ENCODE results near the gene SYT17. TPM values are rescaled to one million over a fixed set of nuclear protein-coding genes. Genes with fewer than 3 reads are reported as not detected.

SYT17 gene
- total RNA-seq, 1 donor from 2014 or later = 25.4 TPM

DNA sequence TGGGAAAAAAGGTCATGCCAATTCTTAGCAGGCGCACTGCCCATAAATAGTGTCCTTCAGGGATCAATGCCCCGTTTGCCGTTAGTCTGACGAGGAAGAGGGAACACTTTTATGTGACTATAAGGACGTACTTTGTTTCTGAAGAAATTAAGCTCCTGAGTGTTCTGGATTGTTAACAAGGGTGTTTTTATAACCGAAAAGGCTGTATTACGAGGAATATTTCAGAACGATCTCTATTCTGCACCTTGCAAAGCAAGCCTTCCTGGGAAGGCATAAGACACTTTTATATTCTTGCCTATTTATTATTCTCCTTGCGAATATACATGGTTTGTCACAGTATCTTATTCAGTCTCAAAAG, 24.5 kb upstream of the SYT17 start:
- Mint-ChIP-seq H3K27me3 (peaks cover 17% of the 10 kb centered on the region), H3K9me3 (peaks cover 4% of the 10 kb centered on the region), H3K4me1 (no peaks in the 10 kb centered on the region), H3K4me3 (no peak overlapping the region), H3K36me3 (ENCODE audit: low read depth) (no peaks in the 10 kb centered on the region), H3K27ac (no peak overlapping the region)
- ATAC-seq (ENCODE audit: low read depth) = no peak
- ChIA-PET CTCF (no interaction called here), POLR2A (no interaction called here)
- intact Hi-C loops (cut with micrococcal nuclease) = no loop called here
- TF ChIP-seq, protein P1, sequence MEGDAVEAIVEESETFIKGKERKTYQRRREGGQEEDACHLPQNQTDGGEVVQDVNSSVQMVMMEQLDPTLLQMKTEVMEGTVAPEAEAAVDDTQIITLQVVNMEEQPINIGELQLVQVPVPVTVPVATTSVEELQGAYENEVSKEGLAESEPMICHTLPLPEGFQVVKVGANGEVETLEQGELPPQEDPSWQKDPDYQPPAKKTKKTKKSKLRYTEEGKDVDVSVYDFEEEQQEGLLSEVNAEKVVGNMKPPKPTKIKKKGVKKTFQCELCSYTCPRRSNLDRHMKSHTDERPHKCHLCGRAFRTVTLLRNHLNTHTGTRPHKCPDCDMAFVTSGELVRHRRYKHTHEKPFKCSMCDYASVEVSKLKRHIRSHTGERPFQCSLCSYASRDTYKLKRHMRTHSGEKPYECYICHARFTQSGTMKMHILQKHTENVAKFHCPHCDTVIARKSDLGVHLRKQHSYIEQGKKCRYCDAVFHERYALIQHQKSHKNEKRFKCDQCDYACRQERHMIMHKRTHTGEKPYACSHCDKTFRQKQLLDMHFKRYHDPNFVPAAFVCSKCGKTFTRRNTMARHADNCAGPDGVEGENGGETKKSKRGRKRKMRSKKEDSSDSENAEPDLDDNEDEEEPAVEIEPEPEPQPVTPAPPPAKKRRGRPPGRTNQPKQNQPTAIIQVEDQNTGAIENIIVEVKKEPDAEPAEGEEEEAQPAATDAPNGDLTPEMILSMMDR (IDR thresholded peaks at IDR 0.05) = no peak
- DNase-seq = no peak

GRCh38 chr16:19145010-19145409, 23.0 kb upstream of the SYT17 start:
- intact Hi-C loops (cut with micrococcal nuclease) = no loop called here
- Mint-ChIP-seq H3K36me3 (ENCODE audit: low read depth) (no peaks in the 10 kb centered on the region), H3K27ac (no peak overlapping the region), H3K4me3 (no peak overlapping the region), H3K27me3 (peaks cover 16% of the 10 kb centered on the region), H3K4me1 (no peaks in the 10 kb centered on the region), H3K9me3 (peaks cover 4% of the 10 kb centered on the region)
- ChIA-PET CTCF (no interaction called here), POLR2A (interaction anchor here (0.7 kb wide), 1 partner anchor 15 kb away, joined by 5 read pairs; no protein-coding TSS in a partner anchor)
- DNase-seq (no peak), ATAC-seq (ENCODE audit: low read depth) (no peak)
- TF ChIP-seq, protein P1 (IDR thresholded peaks at IDR 0.05) = no peak

GRCh38 chr16:19147126-19147525, 20.9 kb upstream of the SYT17 start:
- ATAC-seq (ENCODE audit: low read depth) (no peak), DNase-seq (no peak)
- intact Hi-C loops (cut with micrococcal nuclease) = no loop called here
- TF ChIP-seq, protein P1 (IDR thresholded peaks at IDR 0.05) = no peak
- H3K27ac Mint-ChIP-seq = no peak overlapping the region
- H3K4me1 Mint-ChIP-seq = no peaks in the 10 kb centered on the region
- POLR2A ChIA-PET = interaction anchor here (0.6 to 0.7 kb wide), 2 partner anchors 8 to 63 kb away, joined by 3 to 5 read pairs; no protein-coding TSS in a partner anchor
- peaks cover 4% of the 10 kb centered on the region for H3K9me3 Mint-ChIP-seq
- H3K27me3 Mint-ChIP-seq = peaks cover 7% of the 10 kb centered on the region
- H3K36me3 Mint-ChIP-seq (ENCODE audit: low read depth) = no peaks in the 10 kb centered on the region
- CTCF ChIA-PET = no interaction called here
- H3K4me3 Mint-ChIP-seq = no peak overlapping the region

DNA sequence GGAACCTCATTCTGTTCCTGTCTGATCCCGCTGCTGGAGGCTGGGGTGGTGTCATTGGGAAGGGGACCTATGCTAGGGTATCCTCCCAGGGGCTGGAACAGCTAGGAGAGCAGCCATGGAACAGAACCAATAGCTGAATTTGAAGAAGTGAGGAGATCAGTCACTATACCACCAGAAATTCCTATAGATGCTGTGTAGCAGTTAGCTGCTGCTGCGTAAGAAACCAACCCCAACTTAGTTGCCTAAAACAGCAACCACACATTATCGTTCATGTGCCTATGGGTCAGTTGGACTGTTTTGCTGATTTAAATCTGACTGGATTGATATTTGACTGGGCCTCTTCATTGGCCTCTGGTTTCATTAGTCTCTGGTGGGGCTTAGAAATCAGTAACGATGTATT, 20.4 kb upstream of the SYT17 start:
- intact Hi-C loops (cut with micrococcal nuclease) = no loop called here
- TF ChIP-seq, protein P1 (IDR thresholded peaks at IDR 0.05) = no peak
- DNase-seq = no peak
- ATAC-seq (ENCODE audit: low read depth) = no peak
- Mint-ChIP-seq H3K4me3 (no peak overlapping the region), H3K27ac (no peak overlapping the region), H3K4me1 (no peaks in the 10 kb centered on the region), H3K36me3 (ENCODE audit: low read depth) (no peaks in the 10 kb centered on the region), H3K9me3 (peaks cover 4% of the 10 kb centered on the region), H3K27me3 (peaks cover 7% of the 10 kb centered on the region)
- ChIA-PET POLR2A (no interaction called here), CTCF (no interaction called here)

- ChIA-PET POLR2A (no interaction called here), CTCF (no interaction called here)
Measured at GRCh38 chr16:19148189-19148588, 19.9 kb upstream of the SYT17 start.

More at GRCh38 chr16:19148189-19148588, 19.9 kb upstream of the SYT17 start:
- ATAC-seq (ENCODE audit: low read depth) = no peak
- no peak overlapping the region for H3K27ac Mint-ChIP-seq
- no peaks in the 10 kb centered on the region for H3K36me3 Mint-ChIP-seq (ENCODE audit: low read depth)
- TF ChIP-seq, protein P1 (IDR thresholded peaks at IDR 0.05) = no peak
- no peaks in the 10 kb centered on the region for H3K4me1 Mint-ChIP-seq
- no peak overlapping the region for H3K4me3 Mint-ChIP-seq
- peaks cover 5% of the 10 kb centered on the region for H3K27me3 Mint-ChIP-seq
- no peak for DNase-seq
- peaks cover 4% of the 10 kb centered on the region for H3K9me3 Mint-ChIP-seq
- intact Hi-C loops (cut with micrococcal nuclease) = no loop called here
